Measurements from ENCODE around the gene ANXA5. TPM values are rescaled to one million over a fixed set of nuclear protein-coding genes. Genes with fewer than 3 reads are reported as not detected.

Gene ANXA5
- total and polyA plus RNA-seq, 2 experiments from 2014 or later: 508 to 718 TPM

DNA sequence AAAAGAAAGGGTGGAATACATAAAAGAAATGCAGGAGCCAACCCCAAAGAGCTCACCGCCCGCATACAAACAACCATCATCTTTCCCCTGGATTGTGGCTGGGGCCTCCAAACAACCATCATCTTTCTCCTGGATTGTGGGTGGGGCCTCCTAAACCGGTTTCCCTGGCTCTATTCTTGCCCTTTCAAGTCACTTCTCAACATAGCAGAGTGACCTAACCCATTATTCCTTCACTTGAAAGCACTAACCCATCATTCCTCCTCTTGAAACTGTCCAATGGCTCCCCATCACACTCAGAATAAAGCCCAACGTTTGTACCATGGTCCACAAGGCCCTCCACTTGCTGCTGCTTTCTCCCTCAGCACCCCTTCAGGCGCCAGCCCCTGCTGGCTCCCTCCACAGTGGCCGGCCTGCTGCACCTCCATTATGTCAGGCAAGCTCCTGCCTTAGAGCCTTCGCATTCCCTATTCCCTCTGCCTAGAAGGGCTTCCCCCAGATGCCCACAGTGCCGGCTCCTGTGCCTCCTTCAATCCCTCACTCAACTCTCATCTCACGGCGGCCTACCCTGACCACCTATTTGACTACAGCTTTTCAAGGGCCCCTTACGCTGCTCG lies 44.1 kb upstream of the ANXA5 start:
- Histone ChIP-seq H3K4me2 (no peak overlapping the region), H3K36me3 (replicated peaks; ENCODE audit: insufficient read depth, low read depth) (no peaks in the 10 kb centered on the region), H3K4me1 (ENCODE audit: insufficient read depth) (no peaks in the 10 kb centered on the region), H3K4me3 (no peak overlapping the region), H3K79me2 (no peaks in the 10 kb centered on the region), H3K27me3 (no peaks in the 10 kb centered on the region), H3K9me2 (replicated peaks; ENCODE audit: insufficient read depth) (no peaks in the 10 kb centered on the region), H3K27ac (no peak overlapping the region), H3K9me3 (ENCODE audit: low read depth) (no peaks in the 10 kb centered on the region), H4K20me1 (ENCODE audit: insufficient read depth, poor library complexity, severe bottlenecking) (no peaks in the 10 kb centered on the region), H2AFZ (no peak overlapping the region)
- DNase-seq (ENCODE audit: low spot score): no peak
- 82% methylated on average over 12 of the region's 12 CpGs for WGBS (ENCODE audit: low lambda C conversion rate, missing lambda C conversion rate)
- no peak for TF ChIP-seq EZH2 (IDR thresholded peaks at IDR 0.05; ENCODE audit: borderline replicate concordance)
- no peak for TF ChIP-seq CTCF (IDR thresholded peaks at IDR 0.05; ENCODE audit: poor library complexity)
- no peak for TF ChIP-seq EZH2phosphoT487 (IDR thresholded peaks at IDR 0.05; ENCODE audit: low read depth, severe bottlenecking, unreplicated experiment)

- Histone ChIP-seq H3K9me3 (ENCODE audit: low read depth) (no peaks in the 10 kb centered on the region), H2AFZ (no peak overlapping the region), H4K20me1 (ENCODE audit: insufficient read depth, poor library complexity, severe bottlenecking) (no peaks in the 10 kb centered on the region), H3K27me3 (no peaks in the 10 kb centered on the region), H3K9me2 (replicated peaks; ENCODE audit: insufficient read depth) (no peaks in the 10 kb centered on the region), H3K27ac (no peak overlapping the region), H3K36me3 (replicated peaks; ENCODE audit: insufficient read depth, low read depth) (no peaks in the 10 kb centered on the region), H3K4me2 (no peak overlapping the region), H3K4me1 (ENCODE audit: insufficient read depth) (no peaks in the 10 kb centered on the region), H3K79me2 (no peaks in the 10 kb centered on the region), H3K4me3 (no peak overlapping the region)
- no peak for DNase-seq (ENCODE audit: low spot score)
- 72% methylated on average over 2 of the region's 2 CpGs for WGBS (ENCODE audit: low lambda C conversion rate, missing lambda C conversion rate)
- no peak for TF ChIP-seq EZH2phosphoT487 (IDR thresholded peaks at IDR 0.05; ENCODE audit: low read depth, severe bottlenecking, unreplicated experiment)
- no peak for TF ChIP-seq CTCF (IDR thresholded peaks at IDR 0.05; ENCODE audit: poor library complexity)
- no peak for TF ChIP-seq EZH2 (IDR thresholded peaks at IDR 0.05; ENCODE audit: borderline replicate concordance)
Observed at GRCh38 chr4:121739575-121739974, 42.8 kb upstream of the ANXA5 start.

- H3K4me1 ChIP-seq (ENCODE audit: insufficient read depth): no peaks in the 10 kb centered on the region
- no peak overlapping the region for H3K4me3 ChIP-seq
- no peaks in the 10 kb centered on the region for H3K27me3 ChIP-seq
- no peaks in the 10 kb centered on the region for H3K36me3 ChIP-seq (replicated peaks; ENCODE audit: insufficient read depth, low read depth)
- H3K4me2 ChIP-seq: no peak overlapping the region
- DNase-seq (ENCODE audit: low spot score): no peak
- no peaks in the 10 kb centered on the region for H3K9me2 ChIP-seq (replicated peaks; ENCODE audit: insufficient read depth)
- no peak overlapping the region for H3K27ac ChIP-seq
- no peaks in the 10 kb centered on the region for H4K20me1 ChIP-seq (ENCODE audit: insufficient read depth, poor library complexity, severe bottlenecking)
- no peak for TF ChIP-seq EZH2 (IDR thresholded peaks at IDR 0.05; ENCODE audit: borderline replicate concordance)
- no peak for TF ChIP-seq CTCF (IDR thresholded peaks at IDR 0.05; ENCODE audit: poor library complexity)
- no peak for TF ChIP-seq EZH2phosphoT487 (IDR thresholded peaks at IDR 0.05; ENCODE audit: low read depth, severe bottlenecking, unreplicated experiment)
- no peak overlapping the region for H2AFZ ChIP-seq
- H3K79me2 ChIP-seq: no peaks in the 10 kb centered on the region
- no peaks in the 10 kb centered on the region for H3K9me3 ChIP-seq (ENCODE audit: low read depth)
- WGBS (ENCODE audit: low lambda C conversion rate, missing lambda C conversion rate): 87% methylated on average over 2 of the region's 2 CpGs
Observed at GRCh38 chr4:121738780-121739535, 42.2 kb upstream of the ANXA5 start.

All from hepatocyte (in vitro differentiated cells).